ENCODE results near the gene PRKCSH. TPM values are rescaled to one million over a fixed set of nuclear protein-coding genes. Genes with fewer than 3 reads are reported as not detected.

Gene PRKCSH
- total RNA-seq, 1 experiment from 2014 or later, result 164 TPM

GRCh38 chr19:11410682-11411081 is 24.8 kb upstream of the PRKCSH start:
- Histone ChIP-seq H3K27me3 (no peaks in the 10 kb centered on the region), H3K9me3 (replicated peaks) (no peaks in the 10 kb centered on the region), H3K4me3 (no peak overlapping the region), H3K27ac (no peak overlapping the region), H3K4me1 (no peaks in the 10 kb centered on the region), H3K36me3 (no peaks in the 10 kb centered on the region)
- peak; percentile 37 to 41 for DNase-seq

GRCh38 chr19:11414544-11414943 is 20.9 kb upstream of the PRKCSH start:
- H3K4me1 ChIP-seq, result no peaks in the 10 kb centered on the region
- no peaks in the 10 kb centered on the region for H3K36me3 ChIP-seq
- DNase-seq, result peak in 1 of 2 experiments; percentile 37
- no peak overlapping the region for H3K27ac ChIP-seq
- H3K27me3 ChIP-seq, result 0 out of 2 replicates have a peak, but pooled peaks cover under 1% of the 10 kb centered on the region
- H3K4me3 ChIP-seq, result no peak overlapping the region
- no peaks in the 10 kb centered on the region for H3K9me3 ChIP-seq (replicated peaks)

- no peaks in the 10 kb centered on the region for H3K9me3 ChIP-seq (replicated peaks)
- H3K27me3 ChIP-seq, result 0 out of 2 replicates have a peak, but pooled peaks cover 2% of the 10 kb centered on the region
- H3K4me3 ChIP-seq, result no peak overlapping the region
- H3K4me1 ChIP-seq, result no peaks in the 10 kb centered on the region
- H3K27ac ChIP-seq, result no peak overlapping the region
- DNase-seq, result no peak
- no peaks in the 10 kb centered on the region for H3K36me3 ChIP-seq
These were observed 18.9 kb upstream of the PRKCSH start for GRCh38 chr19:11416346-11417052.

- Histone ChIP-seq H3K4me3 (no peak overlapping the region), H3K4me1 (no peaks in the 10 kb centered on the region), H3K9me3 (replicated peaks) (no peaks in the 10 kb centered on the region), H3K27ac (no peak overlapping the region), H3K27me3 (0 out of 2 replicates have a peak, but pooled peaks cover 2% of the 10 kb centered on the region), H3K36me3 (no peaks in the 10 kb centered on the region)
- DNase-seq, result no peak
These were observed 17.3 kb upstream of the PRKCSH start for GRCh38 chr19:11418094-11418548.

- no peak for DNase-seq
- H3K36me3 ChIP-seq, result no peaks in the 10 kb centered on the region
- no peaks in the 10 kb centered on the region for H3K4me1 ChIP-seq
- no peak within 1 kb of the TSS for H3K4me3 ChIP-seq
- no peaks in the 10 kb centered on the region for H3K9me3 ChIP-seq (replicated peaks)
- 0 out of 2 replicates have a peak, but pooled peaks cover 2% of the 10 kb centered on the region for H3K27me3 ChIP-seq
- no peak within 1 kb of the TSS for H3K27ac ChIP-seq
These were observed 16.6 kb upstream of the PRKCSH start, which contains the start of gene RGL3 for GRCh38 chr19:11418549-11419506. TSS of gene RGL3 (minus strand) at chr19:11419314. CDS start at chr19:11419278, 36 bp downstream.

DNA sequence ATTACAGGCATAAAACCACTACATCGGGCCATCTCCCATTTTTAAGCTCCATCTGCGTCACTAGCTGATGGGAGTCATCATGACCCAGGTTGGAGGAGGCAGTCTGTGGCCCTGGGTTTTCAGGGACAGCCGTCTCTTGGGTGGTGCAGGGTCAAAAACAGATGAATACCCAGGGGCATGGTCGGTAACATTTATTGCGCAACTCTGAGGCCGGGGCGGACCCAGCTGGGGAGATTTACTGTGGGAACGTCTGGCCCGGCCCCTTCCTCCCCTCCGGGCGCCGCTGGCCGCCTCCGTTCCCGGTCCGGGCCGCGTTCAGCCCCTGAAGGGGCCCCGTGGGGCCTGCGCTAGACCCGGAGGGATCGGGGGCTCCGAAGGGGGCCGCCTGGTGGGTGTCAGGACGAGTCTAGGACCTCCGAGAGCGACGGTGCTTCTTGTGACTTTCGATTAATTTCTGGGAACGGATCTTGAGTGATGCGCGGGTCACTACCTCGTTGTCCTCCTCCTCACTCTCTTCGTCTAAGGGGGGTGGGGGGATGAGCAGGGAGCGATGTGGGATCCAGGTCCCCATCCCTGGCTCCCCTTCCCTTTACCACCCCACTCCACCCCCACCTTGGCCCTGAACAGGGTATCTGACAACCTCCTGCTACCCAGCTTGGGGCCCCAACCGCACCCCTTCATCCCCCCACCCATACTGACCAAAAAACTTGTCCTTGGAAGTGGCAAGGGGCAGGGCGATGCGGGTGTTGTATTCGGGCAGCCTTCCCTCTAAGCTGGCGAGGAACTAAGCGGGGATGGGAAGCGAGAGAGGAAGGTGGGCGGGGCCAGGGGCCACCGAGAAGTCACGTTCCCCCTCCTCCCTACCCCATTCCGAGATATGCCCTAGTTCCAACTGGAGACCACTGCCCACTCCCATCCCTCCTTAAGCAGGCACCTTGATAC is 14.7 kb upstream of the PRKCSH start:
- no peaks in the 10 kb centered on the region for H3K4me1 ChIP-seq
- peak in 1 of 2 experiments; percentile 32 for DNase-seq
- no peak overlapping the region for H3K27ac ChIP-seq
- H3K36me3 ChIP-seq, result no peaks in the 10 kb centered on the region
- H3K27me3 ChIP-seq, result 0 out of 2 replicates have a peak, but pooled peaks cover 2% of the 10 kb centered on the region
- peak overlapping the region; percentile 42 for H3K4me3 ChIP-seq
- no peaks in the 10 kb centered on the region for H3K9me3 ChIP-seq (replicated peaks)

DNA sequence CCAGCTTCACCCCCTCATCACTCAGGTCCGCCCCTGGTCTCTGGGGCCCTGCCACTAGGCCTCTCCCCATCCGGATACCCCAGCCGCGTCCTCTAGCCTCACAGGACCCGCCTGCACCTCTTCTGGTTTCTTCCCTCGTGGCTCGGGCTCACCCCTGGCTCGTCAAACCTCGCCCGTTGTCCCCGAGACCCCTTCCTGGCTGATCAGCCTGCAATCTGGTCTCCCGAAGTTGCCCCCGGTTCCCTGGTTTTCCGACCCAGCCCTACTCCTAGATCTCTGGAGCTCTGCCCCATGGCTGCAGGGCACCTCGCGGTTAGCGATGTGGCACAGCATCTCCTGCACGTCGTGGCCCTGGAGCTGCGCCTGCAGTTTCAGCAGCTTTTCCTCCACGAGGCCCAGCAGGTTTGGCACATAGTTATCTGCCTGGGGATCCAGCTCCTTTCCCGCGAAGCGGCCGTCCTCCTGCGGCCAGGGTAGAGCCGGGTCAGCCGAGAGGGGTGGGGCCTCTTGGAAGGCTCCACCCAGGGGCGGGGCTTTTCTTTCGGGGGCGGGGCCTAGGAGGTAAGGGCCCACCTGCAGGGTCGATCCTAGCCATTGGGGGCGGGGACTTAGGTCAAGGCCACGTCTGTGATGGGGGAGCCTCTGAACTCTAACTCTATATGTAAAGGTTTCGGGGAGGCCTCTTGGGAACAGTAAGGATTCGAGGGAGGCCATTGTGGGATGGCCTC is 13.9 kb upstream of the PRKCSH start:
- H3K9me3 ChIP-seq (replicated peaks), result no peaks in the 10 kb centered on the region
- H3K36me3 ChIP-seq, result no peaks in the 10 kb centered on the region
- no peaks in the 10 kb centered on the region for H3K4me1 ChIP-seq
- no peak for DNase-seq
- 0 out of 2 replicates have a peak, but pooled peaks cover 2% of the 10 kb centered on the region for H3K27me3 ChIP-seq
- no peak overlapping the region for H3K4me3 ChIP-seq
- H3K27ac ChIP-seq, result no peak overlapping the region

GRCh38 chr19:11422163-11423065 is 13.0 kb upstream of the PRKCSH start:
- Histone ChIP-seq H3K4me1 (no peaks in the 10 kb centered on the region), H3K4me3 (no peak overlapping the region), H3K27me3 (0 out of 2 replicates have a peak, but pooled peaks cover 2% of the 10 kb centered on the region), H3K9me3 (replicated peaks) (no peaks in the 10 kb centered on the region), H3K27ac (no peak overlapping the region), H3K36me3 (no peaks in the 10 kb centered on the region)
- DNase-seq, result no peak

- H3K4me3 ChIP-seq, result no peak overlapping the region
- no peak overlapping the region for H3K27ac ChIP-seq
- H3K9me3 ChIP-seq (replicated peaks), result no peaks in the 10 kb centered on the region
- no peaks in the 10 kb centered on the region for H3K4me1 ChIP-seq
- H3K36me3 ChIP-seq, result no peaks in the 10 kb centered on the region
- H3K27me3 ChIP-seq, result 0 out of 2 replicates have a peak, but pooled peaks cover 2% of the 10 kb centered on the region
- no peak for DNase-seq
These were observed 12.2 kb upstream of the PRKCSH start for GRCh38 chr19:11423164-11423790.

DNA sequence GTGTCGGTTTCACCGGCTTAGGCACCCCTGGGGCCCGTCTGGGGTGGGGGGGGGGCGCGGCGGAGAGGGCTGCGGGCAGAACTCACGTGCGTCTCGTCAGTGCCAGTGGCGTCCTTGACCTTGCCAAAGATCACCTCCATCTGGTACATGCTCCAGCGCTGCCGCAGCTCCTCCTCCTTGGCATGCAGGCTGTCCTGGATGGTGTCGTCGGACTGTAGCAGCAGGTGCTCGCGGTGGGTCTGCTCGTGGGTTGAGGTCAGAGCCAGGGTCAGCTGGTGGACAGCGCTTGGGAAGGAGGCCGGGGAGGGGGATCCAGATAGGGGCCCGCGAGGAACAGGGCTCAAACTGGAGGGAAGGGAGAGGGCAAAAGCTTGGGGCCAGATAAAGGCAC is 11.6 kb upstream of the PRKCSH start:
- DNase-seq, result no peak
- Histone ChIP-seq H3K4me1 (no peaks in the 10 kb centered on the region), H3K9me3 (replicated peaks) (no peaks in the 10 kb centered on the region), H3K36me3 (no peaks in the 10 kb centered on the region), H3K4me3 (no peak overlapping the region), H3K27ac (no peak overlapping the region), H3K27me3 (0 out of 2 replicates have a peak, but pooled peaks cover 2% of the 10 kb centered on the region)

DNA sequence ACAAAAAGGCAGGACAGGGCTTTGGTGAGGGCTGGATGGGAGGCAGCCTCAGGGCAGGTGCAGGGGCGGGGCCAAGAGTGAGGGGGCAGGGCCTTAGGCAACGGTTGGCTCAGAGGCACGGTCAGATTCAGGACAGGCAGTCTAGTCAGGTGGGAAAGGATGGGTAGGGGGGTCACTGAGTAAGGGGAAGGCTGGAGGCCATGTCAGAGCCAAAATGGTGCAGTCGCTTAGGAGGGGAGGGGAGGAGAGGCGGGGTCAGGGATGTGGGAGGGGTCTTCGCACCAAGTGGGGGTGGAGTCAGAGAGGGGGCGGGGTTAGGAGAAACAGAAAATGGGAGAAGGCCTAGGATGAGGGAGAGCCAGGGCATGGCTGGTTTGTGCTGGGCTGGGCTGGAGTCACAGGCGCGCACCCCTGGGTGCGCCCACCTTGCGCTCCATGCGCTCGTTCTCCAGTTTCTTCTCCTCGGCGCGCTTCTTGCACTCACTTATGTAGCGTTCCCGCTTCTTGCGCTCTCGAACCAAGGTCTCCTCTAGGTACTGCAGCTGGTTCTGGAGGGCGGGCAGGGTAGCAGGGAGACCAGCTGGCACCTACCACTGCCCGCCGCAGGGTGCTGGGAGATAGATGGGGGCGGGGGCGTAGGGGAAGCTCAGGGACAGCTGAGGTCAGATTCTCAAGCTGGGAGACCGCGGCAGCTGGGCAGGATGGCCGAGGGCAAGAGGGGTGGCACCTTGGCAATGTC is 9.5 kb upstream of the PRKCSH start:
- Histone ChIP-seq H3K36me3 (no peaks in the 10 kb centered on the region), H3K4me3 (no peak overlapping the region), H3K9me3 (replicated peaks) (no peaks in the 10 kb centered on the region), H3K27ac (no peak overlapping the region), H3K4me1 (no peaks in the 10 kb centered on the region), H3K27me3 (no peaks in the 10 kb centered on the region)
- no peak for DNase-seq

DNA sequence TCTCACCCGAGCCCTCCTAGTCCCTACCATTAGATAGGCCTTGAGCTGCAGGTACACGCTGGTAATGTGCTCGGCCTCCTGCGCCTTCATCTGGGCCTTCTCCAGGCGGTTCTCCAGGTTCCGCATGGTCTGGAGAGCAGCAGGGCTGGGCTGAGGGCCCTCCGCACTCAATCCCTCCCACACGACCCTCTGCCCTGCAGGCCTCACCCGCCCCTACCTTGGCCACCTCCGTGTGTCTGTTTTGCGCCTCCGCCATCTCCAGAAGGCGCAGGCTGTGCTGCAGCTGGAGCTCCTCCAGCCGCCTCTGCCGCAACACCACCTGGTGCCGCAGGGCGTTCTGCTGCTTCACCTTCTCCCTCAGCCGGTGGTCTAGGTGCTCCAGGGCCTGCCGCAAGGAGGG is 8.8 kb upstream of the PRKCSH start:
- Histone ChIP-seq H3K36me3 (no peaks in the 10 kb centered on the region), H3K4me3 (no peak overlapping the region), H3K27ac (no peak overlapping the region), H3K27me3 (no peaks in the 10 kb centered on the region), H3K4me1 (no peaks in the 10 kb centered on the region), H3K9me3 (replicated peaks) (no peaks in the 10 kb centered on the region)
- no peak for DNase-seq

Measured in SJCRH30 (cell line).